Neural progenitor cell (in vitro differentiated cells): ENCODE measurements around the gene GDNF. TPM values are rescaled to one million over a fixed set of nuclear protein-coding genes. Genes with fewer than 3 reads are reported as not detected.

Experiments used
- DNase-seq: peaks from one replicate; pipeline ENCODE4 v3.0.0-alpha.2; 2016; ENCODE audit warnings: low spot score
- H2AFZ ChIP-seq: fragments of 200-600 bp; sonication (generic); replicated peaks from 2 replicates; pipeline ENCODE4 v1.6.1; 2016; ENCODE audit warnings: antibody characterized with exemption
- H3F3A ChIP-seq: fragments of 200-600 bp; sonication (generic); 2 replicates; pipeline ENCODE4 v1.6.1; 2016; ENCODE audit warnings: antibody characterized with exemption, low read depth
- H3K27ac ChIP-seq: fragments of 200-600 bp; sonication (generic); 2 replicates; pipeline ENCODE4 v1.5.1; 2016; ENCODE audit warnings: mild to moderate bottlenecking
- H3K27me3 ChIP-seq: fragments of 200-600 bp; sonication (generic); 2 replicates; pipeline ENCODE4 v1.6.1; 2016; ENCODE audit warnings: mild to moderate bottlenecking, moderate library complexity
- H3K36me3 ChIP-seq: fragments of 200-600 bp; sonication (generic); 2 replicates; pipeline ENCODE4 v1.5.1; 2016
- H3K4me1 ChIP-seq: fragments of 200-600 bp; sonication (generic); 2 replicates; pipeline ENCODE4 v1.6.1; 2016; ENCODE audit warnings: mixed run types
- H3K4me2 ChIP-seq: fragments of 200-600 bp; sonication (generic); 2 replicates; pipeline ENCODE4 v1.6.1; 2016
- H3K4me3 ChIP-seq: fragments of 200-600 bp; sonication (generic); 2 replicates; pipeline ENCODE4 v1.5.1; 2016
- H3K79me2 ChIP-seq: fragments of 200-600 bp; sonication (generic); 2 replicates; pipeline ENCODE4 v1.6.1; 2016; ENCODE audit warnings: low read depth
- H3K9ac ChIP-seq: fragments of 200-600 bp; sonication (generic); 2 replicates; pipeline ENCODE4 v1.6.1; 2016
- H3K9me3 ChIP-seq: fragments of 200-600 bp; sonication (generic); 2 replicates; pipeline ENCODE4 v1.5.1; 2016; ENCODE audit warnings: low read depth
- H4K20me1 ChIP-seq: fragments of 200-600 bp; sonication (generic); 2 replicates; pipeline ENCODE4 v1.6.1; 2016; ENCODE audit warnings: low read depth
- H3K27ac Mint-ChIP-seq: 3 replicates; pipeline ENCODE4 v1.8.0; 2021; ENCODE audit warnings: mixed read lengths
- H3K27me3 Mint-ChIP-seq: 2 replicates; pipeline ENCODE4 v1.8.0; 2022; ENCODE audit warnings: low read depth, mild to moderate bottlenecking, inconsistent platforms, moderate library complexity, mixed read lengths; ENCODE audit not compliant: insufficient read depth
- H3K36me3 Mint-ChIP-seq: 3 replicates; pipeline ENCODE4 v1.8.0; 2021; ENCODE audit warnings: mixed read lengths
- H3K4me1 Mint-ChIP-seq: 3 replicates; pipeline ENCODE4 v1.8.0; 2021; ENCODE audit warnings: mixed read lengths
- H3K4me3 Mint-ChIP-seq: 3 replicates; pipeline ENCODE4 v1.8.0; 2021; ENCODE audit warnings: mild to moderate bottlenecking, moderate library complexity, mixed read lengths
- H3K9me3 Mint-ChIP-seq: 3 replicates; pipeline ENCODE4 v1.8.0; 2020; ENCODE audit warnings: mixed read lengths
- CTCF ChIP-seq: fragments of 200-600 bp; sonication (generic); IDR thresholded peaks from 2 replicates; pipeline ENCODE4 v1.5.1; 2017; ENCODE audit warnings: antibody characterized with exemption, mild to moderate bottlenecking
- EZH2 ChIP-seq: fragments of 200-600 bp; sonication (generic); IDR thresholded peaks from 2 replicates; pipeline ENCODE4 v1.6.1; 2017; ENCODE audit warnings: antibody characterized with exemption, mild to moderate bottlenecking, moderate library complexity
- EZH2phosphoT487 ChIP-seq: fragments of 200-600 bp; sonication (generic); IDR thresholded peaks from 2 replicates; pipeline ENCODE4 v1.6.1; 2017; ENCODE audit warnings: antibody characterized with exemption
- total RNA-seq: library from RNA; depleted of rRNA; stranded (reverse); fragments of >200 nt; gene quantifications from 2 replicates; pipeline ENCODE4 v1.2.3, GENCODE V29; 2015; ENCODE audit warnings: low replicate concordance

Gene GDNF
- 0.09 TPM in 1 of 2 replicates, not detected in the other for total RNA-seq

- no peaks in the 10 kb centered on the region for H3K36me3 ChIP-seq
- peaks cover 38% of the 10 kb centered on the region for H3K4me1 Mint-ChIP-seq
- no peak within 1 kb of the TSS for H3K27ac Mint-ChIP-seq
- peaks cover 93% of the 10 kb centered on the region for H3K27me3 ChIP-seq
- no peak within 1 kb of the TSS for H3K27ac ChIP-seq
- H3K4me3 ChIP-seq, result peak within 1 kb of the TSS; percentile 49
- H3F3A ChIP-seq, result peaks cover 17% of the 10 kb centered on the region
- H3K4me2 ChIP-seq, result peak within 1 kb of the TSS; percentile 84
- H3K9ac ChIP-seq, result no peak within 1 kb of the TSS
- TF ChIP-seq EZH2phosphoT487, result peak; percentile 81
- TF ChIP-seq CTCF, result no peak
- TF ChIP-seq EZH2, result peak; percentile 87
- no peaks in the 10 kb centered on the region for H3K9me3 ChIP-seq
- H3K79me2 ChIP-seq, result no peaks in the 10 kb centered on the region
- H2AFZ ChIP-seq, result peak within 1 kb of the TSS; percentile 69
- peaks cover 62% of the 10 kb centered on the region for H3K27me3 Mint-ChIP-seq
- H3K4me3 Mint-ChIP-seq, result peak within 1 kb of the TSS; percentile 85
- H3K9me3 Mint-ChIP-seq, result peaks cover 2% of the 10 kb centered on the region
- H3K4me1 ChIP-seq, result peaks cover 16% of the 10 kb centered on the region
- peak; percentile 73 for DNase-seq
- H4K20me1 ChIP-seq, result peaks cover 15% of the 10 kb centered on the region
- H3K36me3 Mint-ChIP-seq, result no peaks in the 10 kb centered on the region
These were observed at the start of gene GDNF for GRCh38 chr5:37839407-37840052. Gene GDNF, minus strand, starts transcription at chr5:37840041. Its CDS starts 5,245 bp downstream, at chr5:37834796.

GRCh38 chr5:37888476-37888875 is 48.6 kb upstream of the GDNF start:
- no peaks in the 10 kb centered on the region for H3K36me3 ChIP-seq
- no peak overlapping the region for H3K9ac ChIP-seq
- no peak overlapping the region for H3K27ac ChIP-seq
- H3K36me3 Mint-ChIP-seq, result peaks cover 2% of the 10 kb centered on the region
- no peak overlapping the region for H3K27ac Mint-ChIP-seq
- no peaks in the 10 kb centered on the region for H3K9me3 Mint-ChIP-seq
- H3K4me1 ChIP-seq, result peaks cover 7% of the 10 kb centered on the region
- H2AFZ ChIP-seq, result no peak overlapping the region
- peaks cover 7% of the 10 kb centered on the region for H3K27me3 Mint-ChIP-seq
- no peaks in the 10 kb centered on the region for H3K79me2 ChIP-seq
- peaks cover 3% of the 10 kb centered on the region for H4K20me1 ChIP-seq
- H3K4me3 ChIP-seq, result no peak overlapping the region
- peaks cover 26% of the 10 kb centered on the region for H3K27me3 ChIP-seq
- H3K4me2 ChIP-seq, result no peak overlapping the region
- H3K9me3 ChIP-seq, result no peaks in the 10 kb centered on the region
- no peak overlapping the region for H3K4me3 Mint-ChIP-seq
- H3F3A ChIP-seq, result peaks cover 7% of the 10 kb centered on the region
- TF ChIP-seq CTCF (no peak), EZH2phosphoT487 (no peak), EZH2 (no peak)
- peaks cover 17% of the 10 kb centered on the region for H3K4me1 Mint-ChIP-seq
- DNase-seq, result no peak

GRCh38 chr5:37886242-37886905 is 46.5 kb upstream of the GDNF start:
- peak overlapping the region; percentile 37 for H3K4me2 ChIP-seq
- Mint-ChIP-seq H3K4me3 (no peak overlapping the region), H3K9me3 (no peaks in the 10 kb centered on the region), H3K27me3 (peaks cover 7% of the 10 kb centered on the region), H3K36me3 (peaks cover 2% of the 10 kb centered on the region), H3K27ac (no peak overlapping the region), H3K4me1 (peaks cover 10% of the 10 kb centered on the region)
- H3K36me3 ChIP-seq, result no peaks in the 10 kb centered on the region
- TF ChIP-seq EZH2phosphoT487, result no peak
- TF ChIP-seq EZH2, result no peak
- no peak for TF ChIP-seq CTCF
- no peak overlapping the region for H2AFZ ChIP-seq
- H3K79me2 ChIP-seq, result no peaks in the 10 kb centered on the region
- no peak overlapping the region for H3K9ac ChIP-seq
- H3K27me3 ChIP-seq, result peaks cover 26% of the 10 kb centered on the region
- no peaks in the 10 kb centered on the region for H3K9me3 ChIP-seq
- H3K4me1 ChIP-seq, result peaks cover 7% of the 10 kb centered on the region
- H3K27ac ChIP-seq, result no peak overlapping the region
- peaks cover 3% of the 10 kb centered on the region for H4K20me1 ChIP-seq
- DNase-seq, result peak; percentile 87
- no peak overlapping the region for H3K4me3 ChIP-seq
- peaks cover 7% of the 10 kb centered on the region for H3F3A ChIP-seq
